ENCODE measurements around the gene MMUT. TPM values are rescaled to one million over a fixed set of nuclear protein-coding genes. Genes with fewer than 3 reads are reported as not detected.

MMUT gene
- total RNA-seq = 23.0 and 23.2 TPM in 2 replicates

DNA sequence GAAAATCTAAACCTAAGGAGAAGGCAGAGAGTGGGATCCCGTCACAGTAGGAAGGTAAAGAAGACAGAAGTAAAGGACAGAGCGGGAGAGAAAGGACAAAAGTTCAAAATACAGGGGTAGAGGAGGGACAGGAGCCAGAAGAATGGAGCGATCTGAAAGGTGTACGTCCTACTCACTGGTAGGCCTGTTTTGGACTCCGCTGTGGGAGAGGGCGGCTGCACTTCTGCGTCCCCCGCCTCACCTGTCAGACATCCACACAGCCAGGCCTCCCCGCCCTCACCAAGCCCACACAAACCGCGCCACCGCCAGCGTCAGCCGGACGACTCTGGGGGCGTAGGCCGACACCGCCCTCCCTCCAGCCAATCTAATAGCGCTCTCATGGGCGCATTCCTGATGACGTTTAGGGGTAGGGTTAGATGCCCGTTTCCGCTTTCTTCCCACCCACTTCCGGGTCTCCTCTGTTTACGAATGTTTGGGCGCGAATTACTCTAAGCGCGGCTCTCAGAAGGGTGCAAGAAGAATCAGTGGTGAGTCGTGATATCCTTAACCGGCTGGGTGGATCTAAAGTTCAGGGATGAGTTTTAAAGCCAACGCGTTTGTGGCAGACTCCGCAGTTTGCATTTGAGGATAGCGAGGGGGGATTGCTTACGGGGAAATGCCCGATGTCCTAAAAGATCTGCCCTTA is at the start of gene MMUT, which contains the start of gene CENPQ:
TSS of gene MMUT (minus strand) at position 327 of the 685 bp plus-strand sequence. CDS start 3,787 bp downstream, outside the sequence.
TSS of gene CENPQ (plus strand) at position 444 of the 685 bp plus-strand sequence. CDS start 6,807 bp downstream, outside the sequence.

DNA sequence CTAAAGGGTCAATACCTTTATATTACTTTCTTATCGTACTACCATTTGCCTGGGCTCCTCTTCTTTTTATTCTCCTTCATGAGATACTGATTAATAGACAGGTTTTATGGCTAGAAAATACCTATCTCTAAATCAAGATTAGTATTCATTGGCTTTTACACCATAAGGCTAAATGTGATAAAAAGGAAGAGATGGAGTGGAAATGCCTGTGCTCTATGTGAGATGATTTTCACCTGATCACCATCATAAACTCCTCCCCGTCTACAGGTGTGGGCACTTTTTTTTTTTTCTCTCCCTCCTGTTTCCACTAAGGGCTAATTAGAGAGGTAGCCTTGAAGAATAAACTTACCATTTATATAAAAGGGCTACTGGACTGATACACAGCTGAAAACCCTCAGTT is 36.6 kb upstream of the MMUT start, which contains the start of gene GLYATL3:
TSS of gene GLYATL3 (plus strand) at position 301 of the 400 bp plus-strand sequence. CDS start 12,068 bp downstream, outside the sequence.

Other genes with a start within 250 kb of the MMUT start
- 1.8 and 5.5 TPM in 2 replicates for gene CENPQ, start 117 bp upstream of the MMUT start, total RNA-seq
- not detected in 2 replicates for gene GLYATL3, start 36.7 kb upstream of the MMUT start, total RNA-seq
- 6.5 TPM in 1 of 2 replicates, not detected in the other for gene C6orf141, start 87.4 kb upstream of the MMUT start, total RNA-seq
- not detected in 2 replicates for gene RHAG, start 173.6 kb upstream of the MMUT start, total RNA-seq